Stimulated activated naive CD4-positive, alpha-beta T cell treated with Interleukin-2 at 50 U/mL for 16 hours (primary cell): ENCODE measurements around the gene LAX1.
"Not testable (repeated sequence)": the region's sequence is repeated elsewhere in the genome, so short reads cannot be mapped to it uniquely, and the experiment has no call there.

Experiments used
- DNase-seq: peaks from one replicate; lab custom pipeline; 2025; lab: John Stamatoyannopoulos, UW

LAX1 gene

DNA sequence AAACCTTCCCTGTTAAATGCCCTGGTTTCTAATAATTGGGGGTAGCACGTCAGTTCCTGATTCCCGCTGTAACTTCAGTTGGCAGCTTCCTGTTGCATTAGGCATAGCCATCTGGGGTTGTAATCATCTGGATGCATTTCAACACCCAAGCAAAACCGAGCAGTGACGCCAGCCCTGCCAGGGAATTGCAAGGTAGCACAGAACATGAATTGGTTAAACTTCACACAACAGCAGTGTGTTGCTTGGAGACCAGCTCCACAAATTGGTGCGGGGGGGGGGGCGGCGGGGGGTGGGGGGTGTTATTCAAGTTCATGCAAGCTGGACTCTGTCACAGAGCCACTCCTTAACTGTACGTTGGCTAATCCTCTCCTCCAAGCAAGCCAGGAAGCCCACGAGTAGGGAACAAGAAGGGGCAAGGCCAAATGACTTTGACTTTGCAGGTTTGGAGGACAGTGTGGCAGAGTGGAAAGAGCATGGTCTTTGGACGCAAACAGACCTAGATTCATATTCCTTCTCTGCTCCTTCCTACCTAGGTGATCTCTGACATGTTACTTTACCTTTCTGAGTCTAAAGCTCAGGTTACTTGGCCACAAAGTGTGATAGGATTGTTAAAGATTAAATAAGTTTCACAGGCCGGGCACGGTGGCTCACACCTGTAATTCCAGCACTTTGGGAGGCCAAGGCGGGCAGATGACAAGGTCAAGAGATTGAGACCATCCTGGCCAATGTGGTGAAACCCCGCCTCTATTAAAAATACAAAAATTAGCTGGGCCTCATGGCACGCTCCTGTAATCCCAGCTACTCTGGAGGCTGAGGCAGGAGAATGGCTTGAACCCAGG, 4.7 kb downstream of the LAX1 start:
- DNase-seq = no peak

DNA sequence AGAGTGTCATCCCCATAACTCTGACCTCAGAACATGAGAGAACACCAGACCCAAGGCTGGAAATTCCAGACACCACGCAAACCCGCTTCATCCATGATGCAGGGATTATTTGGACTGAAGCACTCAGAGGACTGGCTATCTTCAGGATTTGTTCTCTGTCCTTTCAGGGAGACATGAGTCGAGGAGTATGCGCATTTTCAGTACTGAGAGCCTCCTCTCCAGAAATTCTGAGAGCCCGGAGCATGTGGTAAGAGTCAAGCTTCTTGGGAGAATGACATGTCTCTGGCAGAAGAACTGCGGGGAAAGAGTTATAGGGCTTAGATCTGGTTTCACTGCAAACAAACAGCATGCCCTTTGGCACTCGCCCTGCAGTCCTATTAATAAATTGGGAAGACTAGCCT, 6.9 kb downstream of the LAX1 start:
- DNase-seq = no peak

DNA sequence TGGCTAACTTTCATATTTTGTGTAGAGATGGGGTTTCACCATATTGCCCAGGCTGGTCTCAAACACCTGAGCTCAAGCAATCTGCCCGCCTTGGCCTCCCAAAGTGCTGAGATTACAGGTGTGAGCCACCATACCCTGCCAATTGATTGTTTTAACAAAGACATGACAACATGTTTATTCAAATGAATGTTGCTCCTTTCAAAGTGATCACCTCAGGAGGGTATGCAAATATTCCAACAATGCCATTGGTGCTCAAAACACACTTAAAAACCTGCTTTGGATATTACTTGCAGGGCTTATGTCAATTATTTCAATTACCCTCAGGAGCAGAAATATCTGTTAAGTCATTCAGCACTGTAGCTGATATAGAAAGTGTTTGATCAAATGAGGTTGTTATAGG, 7.9 kb downstream of the LAX1 start:
- no peak for DNase-seq

DNA sequence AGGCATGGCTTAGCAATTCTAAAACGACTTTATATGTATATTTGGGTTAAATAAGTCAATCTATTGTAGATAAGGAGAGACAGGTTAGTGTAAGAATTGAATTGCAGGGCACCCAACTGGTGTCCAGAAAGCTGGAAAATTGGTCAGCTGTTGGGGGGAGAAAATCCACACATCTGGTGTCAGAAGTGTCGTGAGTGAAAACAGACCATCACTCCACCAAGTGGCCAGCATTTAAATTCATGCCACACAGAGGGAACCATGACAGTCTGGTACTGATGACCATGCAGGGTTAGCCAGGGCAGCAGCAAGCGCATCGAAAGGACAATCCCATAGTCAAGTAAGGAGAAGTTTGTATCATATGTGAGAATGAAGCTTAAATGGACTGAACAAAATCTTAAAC, 11.7 kb downstream of the LAX1 start:
- no peak for DNase-seq

DNA sequence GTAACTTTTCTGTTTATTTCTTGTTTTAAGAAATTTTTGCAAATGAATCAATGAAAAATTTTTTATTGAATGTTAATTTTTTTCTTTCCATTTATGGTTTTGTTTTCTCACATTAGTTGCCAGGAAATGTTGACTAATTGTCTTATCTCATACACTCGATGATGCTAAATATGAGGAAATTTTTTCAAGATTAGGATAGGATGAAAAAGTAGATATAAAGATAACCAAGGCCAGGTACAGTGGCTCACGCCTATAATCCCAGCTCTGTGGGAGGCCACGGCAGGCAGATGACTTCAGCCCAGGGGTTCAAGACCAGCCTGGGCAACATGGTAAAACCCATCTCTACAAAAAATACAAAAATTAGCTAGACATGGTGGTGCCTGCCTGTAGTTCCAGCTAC, 12.6 kb downstream of the LAX1 start:
- DNase-seq = no peak

DNA sequence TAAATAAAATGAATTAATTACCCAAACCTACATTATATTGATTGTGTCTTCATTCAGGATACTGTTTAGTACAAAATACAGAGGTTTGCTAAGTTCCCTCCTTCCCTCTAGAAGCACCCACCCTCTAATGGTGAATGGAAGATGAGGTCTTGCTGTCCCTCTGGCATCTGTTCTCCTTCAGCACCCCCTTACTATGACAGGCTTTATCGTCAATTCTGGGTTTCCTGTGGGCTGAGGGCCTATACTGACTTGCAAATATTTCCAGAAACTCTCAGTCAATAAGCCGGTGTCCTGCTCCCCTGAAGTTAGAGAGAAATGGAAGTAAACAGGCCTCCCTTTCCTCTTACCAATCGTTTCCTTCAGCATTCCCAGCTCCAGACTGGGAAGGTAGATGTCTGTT, 13.2 kb downstream of the LAX1 start:
- DNase-seq = no peak

DNA sequence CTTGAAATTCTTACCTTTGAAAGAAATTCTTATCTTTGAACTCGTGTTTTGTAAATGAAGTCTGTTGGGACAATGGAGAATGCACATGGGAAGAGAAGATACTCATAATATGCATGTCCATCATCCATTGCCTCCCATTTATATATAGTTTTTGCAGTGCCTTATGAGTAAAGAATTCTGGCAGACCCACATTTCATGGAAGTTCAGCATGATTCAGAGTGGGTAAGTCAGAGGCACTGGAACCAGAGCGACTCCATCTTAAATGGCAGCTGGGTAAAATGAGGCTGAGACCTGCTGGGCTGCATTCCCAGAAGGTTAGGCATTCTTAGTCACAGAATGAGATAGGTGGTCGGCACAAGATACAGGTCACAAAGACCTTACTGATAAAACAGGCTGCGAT, 13.8 kb downstream of the LAX1 start:
- DNase-seq = no peak

DNA sequence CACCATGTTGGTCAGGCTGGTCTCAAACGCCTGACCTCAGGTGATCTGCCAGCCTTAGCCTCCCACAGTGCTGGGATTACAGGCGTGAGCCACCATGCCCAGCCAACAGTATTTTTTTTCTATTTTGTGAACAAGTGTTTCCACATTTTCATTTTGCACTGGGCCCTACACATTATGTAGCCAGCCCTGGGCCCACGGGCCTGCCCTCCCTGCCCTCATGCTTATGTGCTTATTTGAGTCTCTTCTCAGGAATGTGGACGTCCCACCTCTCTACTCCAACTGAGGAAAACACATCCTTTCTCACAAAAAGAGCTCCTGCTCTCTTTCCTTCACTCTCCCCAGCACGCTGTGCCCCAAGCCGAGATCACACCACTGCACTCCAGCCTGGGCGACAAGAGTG, 17.0 kb downstream of the LAX1 start:
- no peak for DNase-seq

DNA sequence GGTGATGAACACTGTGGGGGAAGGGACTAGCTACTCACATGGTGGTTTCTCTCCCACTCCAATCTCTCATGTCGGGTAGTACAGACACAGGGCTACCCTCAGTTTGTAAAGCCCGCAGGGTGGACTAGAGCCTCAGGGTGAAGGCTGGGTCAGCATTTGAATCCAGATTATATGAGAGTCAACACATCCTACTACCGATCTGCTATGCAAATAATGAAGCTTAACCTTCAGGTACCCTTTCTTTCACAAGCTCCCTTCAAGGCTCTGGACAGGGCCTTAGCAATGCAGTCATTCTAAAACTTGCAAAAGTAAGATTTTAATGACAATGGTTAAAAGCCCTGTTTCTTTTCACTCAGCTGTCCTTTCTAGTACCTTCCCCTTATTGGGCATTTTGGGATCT, 25.0 kb downstream of the LAX1 start:
- DNase-seq = no peak

DNA sequence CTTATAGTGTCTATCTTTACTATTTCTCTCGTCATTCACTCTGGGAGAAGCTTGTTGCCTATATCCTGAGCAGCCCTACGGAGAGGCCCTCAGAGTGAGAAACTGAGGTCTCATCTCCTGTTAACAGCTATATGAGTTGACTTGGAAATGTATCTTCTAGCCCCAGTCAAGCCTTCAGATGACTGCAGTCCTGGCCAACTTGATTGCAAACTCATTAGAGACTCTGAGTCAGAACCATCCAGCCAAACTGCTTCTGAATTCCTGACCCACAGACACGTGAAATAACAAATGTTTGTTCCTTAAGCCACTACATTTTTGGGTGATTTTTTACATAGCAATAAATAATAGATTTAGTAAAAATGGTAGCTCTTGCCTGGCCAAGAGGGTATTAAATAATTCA, 26.5 kb downstream of the LAX1 start:
- no peak for DNase-seq

DNA sequence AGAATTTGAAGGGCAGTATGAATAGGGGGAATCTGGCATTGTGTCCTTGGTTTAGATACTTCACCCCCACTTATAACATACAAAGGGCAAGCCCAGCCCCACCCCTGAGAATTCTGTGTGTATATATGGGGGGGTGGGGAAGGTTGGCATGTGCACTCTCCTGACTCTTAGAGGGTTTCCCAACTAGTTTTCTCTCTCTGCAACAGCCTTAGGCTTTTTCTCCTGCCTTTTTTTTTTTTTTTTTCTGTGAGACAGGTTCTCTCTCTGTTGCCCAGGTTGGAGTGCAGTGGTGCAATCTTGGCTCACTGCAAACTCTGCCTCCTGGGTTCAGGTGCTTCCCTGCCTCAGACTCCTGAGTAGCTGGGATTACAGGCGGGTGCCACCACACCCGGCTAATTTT, 27.5 kb downstream of the LAX1 start:
- no peak for DNase-seq

DNA sequence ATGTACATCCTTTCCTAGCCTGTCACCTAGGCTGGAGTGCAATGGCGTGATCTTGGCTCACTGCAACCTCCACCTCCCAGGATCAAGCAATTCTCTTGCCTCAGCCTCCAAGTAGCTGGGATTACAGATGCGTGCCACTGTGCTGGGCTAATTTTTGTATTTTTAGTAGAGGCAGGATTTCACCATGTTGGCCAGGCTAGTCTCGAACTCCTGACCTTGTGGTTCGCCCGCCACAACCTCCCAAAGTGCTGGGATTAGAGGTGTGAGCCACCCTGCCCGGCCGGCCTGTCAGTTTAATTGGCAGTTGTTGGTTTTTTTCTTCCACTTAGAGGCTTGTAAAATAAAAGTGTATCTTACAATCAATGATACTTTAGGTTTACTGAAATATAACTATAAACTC, 28.6 kb downstream of the LAX1 start:
- not testable (repeated sequence) for DNase-seq

DNA sequence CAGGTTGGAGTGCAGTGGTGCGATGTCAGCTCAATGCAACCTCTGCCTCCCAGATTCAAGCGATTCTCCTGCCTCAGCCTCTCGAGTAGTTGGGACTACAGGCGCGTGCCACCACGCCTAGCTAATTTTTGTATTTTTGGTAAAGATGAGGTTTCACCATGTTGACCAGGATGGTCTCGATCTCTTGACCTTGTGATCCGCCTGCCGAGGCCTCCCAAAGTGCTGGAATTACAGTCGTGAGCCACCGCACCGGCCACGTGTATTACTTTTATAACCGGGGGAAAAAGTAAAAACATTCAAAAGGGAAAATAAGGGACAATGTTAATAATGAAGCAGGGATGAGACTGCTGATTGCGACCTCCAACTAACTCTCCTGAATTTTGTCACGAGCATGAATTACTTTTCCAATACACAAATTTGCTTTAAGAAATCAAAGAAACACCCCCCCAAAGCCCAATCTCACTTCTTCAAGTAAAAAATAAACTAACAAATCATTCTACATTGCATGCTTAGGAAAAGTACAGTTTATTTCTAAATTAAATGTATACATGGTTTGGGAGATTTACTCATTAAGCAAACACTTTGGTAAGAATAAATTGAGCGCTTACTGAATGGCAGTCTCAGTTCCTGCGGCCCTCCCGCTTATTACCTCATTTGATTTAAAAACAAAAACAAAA, 29.9 kb downstream of the LAX1 start:
- DNase-seq = no peak

DNA sequence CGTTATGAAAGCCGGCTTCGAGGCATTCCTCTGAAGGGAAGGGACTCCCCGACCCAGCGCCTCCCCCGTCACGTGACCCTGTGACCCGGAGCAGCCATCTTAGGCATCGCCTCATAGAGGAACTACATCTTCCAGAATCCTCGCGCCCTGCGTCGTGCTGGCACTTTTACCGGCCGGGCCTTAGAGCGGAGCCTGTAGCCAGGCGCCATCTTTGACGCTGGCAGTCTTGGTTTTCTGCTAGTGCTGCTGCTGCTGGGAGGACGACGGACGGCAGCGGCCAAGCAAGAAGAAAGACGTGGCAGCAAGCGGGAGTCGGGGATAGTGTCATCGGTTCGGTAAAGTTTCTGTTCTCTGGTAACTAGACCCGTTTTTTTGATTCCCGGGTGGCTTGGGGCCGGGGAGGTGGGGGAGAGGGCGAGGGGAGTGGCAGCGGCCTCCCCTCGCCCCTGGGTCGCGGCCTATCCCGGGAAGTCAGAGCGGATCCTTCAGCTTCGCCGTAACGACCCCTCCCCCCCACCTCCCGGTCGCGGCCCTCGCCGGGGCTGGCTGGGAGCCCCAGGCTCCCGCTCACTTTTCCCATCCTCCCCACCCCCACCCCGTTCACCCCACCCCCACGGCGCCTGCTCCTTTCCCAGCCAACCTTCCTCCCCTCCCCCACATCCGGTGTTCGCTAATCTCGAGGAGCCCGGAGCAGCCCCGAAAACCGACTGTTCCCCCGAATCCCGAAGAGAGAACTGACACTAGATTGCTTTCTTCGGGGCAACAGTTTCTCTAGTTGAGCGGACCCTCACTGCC, 30.7 kb downstream of the LAX1 start, which contains the start of the genes ZBED6 and ZC3H11A:
Gene ZBED6 (plus strand): TSS at position 183 of the 795 bp plus-strand sequence. CDS start 1,900 bp downstream, outside the sequence.
Gene ZC3H11A (plus strand): TSS at position 183 of the 795 bp plus-strand sequence. CDS start 21,448 bp downstream, outside the sequence.
- peak; percentile 99 for DNase-seq

DNA sequence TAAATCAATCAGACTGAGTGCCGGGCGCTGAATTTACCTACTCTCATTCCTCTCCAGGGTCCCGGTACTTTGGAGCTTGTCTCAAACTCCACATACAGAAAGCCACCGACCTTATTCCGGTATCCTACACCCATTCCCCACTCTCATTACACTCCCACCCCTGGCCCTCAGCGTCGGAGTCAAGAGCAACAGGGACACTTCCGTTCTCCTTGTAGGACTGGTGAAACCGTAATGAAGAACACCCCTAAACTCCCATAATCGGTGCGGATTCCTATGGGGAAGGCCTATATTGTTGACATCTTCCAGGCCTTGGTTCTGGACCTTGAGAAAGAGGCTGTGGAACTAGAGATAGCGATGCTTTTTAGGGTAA, 31.2 kb downstream of the LAX1 start:
- DNase-seq = no peak

DNA sequence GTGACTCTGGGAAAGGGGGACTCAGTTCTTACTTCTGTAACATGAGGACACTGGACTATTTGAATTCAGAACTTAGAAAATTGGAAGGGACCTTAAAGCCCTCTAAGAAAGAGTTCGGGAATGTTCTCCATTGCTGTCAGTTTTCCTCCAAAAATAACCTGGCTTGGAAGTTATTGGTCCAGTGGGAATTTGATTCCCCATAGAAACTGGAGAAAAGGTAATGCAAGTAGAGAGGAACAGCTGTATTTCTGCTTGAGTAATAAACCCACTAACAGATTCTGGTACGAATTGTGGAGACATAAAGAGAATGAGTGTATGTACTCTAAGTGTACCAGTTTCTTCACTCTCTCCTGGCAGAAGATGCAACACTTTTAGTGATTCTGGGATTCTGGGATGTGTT, 32.2 kb downstream of the LAX1 start:
- DNase-seq = no peak

DNA sequence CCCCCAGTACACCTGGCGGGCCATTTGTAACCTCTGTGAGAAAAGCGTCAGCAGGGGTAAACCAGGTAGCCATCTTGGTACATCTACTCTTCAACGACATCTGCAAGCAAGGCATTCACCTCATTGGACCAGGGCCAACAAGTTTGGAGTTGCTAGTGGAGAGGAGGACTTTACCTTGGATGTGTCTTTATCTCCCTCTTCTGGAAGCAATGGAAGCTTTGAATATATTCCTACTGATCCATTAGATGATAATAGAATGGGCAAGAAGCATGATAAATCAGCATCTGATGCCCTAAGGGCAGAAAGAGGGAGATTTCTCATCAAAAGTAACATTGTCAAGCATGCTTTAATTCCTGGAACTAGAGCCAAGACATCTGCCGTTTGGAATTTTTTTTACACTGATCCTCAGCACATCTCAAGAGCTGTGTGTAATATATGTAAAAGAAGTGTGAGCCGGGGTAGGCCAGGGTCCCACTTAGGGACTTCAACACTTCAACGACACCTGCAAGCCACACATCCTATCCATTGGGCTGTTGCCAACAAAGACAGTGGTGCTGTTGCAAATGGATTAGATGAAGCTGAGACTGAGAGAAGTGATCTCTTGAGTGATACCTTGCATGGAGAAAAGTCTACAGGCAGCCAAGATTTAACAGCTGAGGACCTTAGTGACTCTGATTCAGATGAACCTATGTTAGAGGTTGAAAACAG, 33.1 kb downstream of the LAX1 start:
- no peak for DNase-seq

DNA sequence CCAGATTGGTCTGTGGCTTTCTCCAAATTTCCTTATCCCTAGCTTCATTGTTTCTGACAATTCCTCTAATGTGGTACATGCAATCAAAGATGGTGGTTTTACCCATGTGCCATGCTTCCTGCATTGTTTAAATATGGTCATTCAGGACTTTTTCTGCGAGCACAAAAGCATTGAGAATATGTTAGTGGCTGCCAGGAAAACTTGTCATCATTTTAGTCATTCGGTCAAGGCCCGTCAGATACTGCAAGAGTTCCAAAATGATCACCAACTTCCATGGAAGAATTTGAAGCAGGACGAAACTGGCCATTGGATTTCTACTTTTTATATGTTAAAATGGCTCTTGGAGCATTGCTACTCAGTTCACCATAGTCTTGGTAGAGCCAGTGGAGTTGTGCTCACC, 34.2 kb downstream of the LAX1 start:
- no peak for DNase-seq

DNA sequence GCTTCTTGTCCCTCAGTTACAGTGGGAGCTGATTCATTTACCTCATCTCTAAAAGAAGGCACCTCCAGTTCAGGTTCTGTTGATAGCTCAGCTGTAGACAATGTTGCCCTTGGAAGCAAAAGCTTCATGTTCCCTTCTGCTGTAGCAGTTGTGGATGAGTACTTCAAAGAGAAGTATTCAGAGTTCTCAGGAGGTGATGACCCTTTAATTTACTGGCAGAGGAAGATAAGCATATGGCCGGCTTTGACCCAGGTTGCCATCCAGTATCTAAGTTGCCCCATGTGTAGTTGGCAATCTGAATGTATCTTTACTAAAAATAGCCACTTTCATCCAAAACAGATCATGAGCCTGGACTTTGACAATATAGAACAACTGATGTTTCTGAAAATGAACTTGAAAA, 35.0 kb downstream of the LAX1 start:
- no peak for DNase-seq

DNA sequence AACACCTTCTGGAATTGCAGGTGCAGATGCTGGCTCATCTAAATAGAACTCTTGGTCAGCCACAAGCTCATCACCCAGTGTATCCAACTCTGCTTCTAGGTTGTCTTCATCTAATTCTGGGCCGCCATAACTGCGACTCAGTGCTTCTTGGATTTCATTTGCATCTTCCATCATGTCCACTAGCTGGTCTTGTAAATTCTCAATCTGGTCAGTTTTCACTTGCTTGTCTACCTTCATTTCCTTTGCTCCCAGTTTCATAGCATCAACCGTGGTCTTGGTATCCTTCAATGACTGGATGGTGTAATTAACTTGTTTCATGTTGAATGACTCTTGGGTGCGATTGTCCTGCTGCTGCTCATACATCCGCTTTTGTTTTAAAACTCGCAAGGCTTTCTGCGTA, 40.7 kb downstream of the LAX1 start:
- DNase-seq = no peak

DNA sequence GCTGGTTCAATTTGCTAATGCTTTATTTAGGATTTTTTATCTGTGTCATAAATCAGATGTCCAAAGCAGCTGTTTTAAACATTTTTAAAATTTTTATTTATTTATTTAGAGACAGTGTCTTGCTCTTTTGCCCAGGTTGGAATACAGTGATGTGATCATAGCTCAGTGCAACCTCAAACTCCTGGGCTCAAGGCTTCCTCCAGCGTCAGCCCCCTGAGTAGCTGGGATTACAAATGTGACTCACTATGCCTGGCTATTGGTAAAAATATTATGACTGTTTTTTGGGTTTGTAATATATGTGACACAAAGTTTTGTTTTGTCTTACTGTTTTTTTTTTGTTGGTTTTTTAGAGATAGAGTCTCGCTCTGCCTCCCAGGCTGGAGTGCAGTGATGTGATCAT, 42.2 kb downstream of the LAX1 start:
- DNase-seq = no peak
